ENCODE results near the gene FHIT.

DNA sequence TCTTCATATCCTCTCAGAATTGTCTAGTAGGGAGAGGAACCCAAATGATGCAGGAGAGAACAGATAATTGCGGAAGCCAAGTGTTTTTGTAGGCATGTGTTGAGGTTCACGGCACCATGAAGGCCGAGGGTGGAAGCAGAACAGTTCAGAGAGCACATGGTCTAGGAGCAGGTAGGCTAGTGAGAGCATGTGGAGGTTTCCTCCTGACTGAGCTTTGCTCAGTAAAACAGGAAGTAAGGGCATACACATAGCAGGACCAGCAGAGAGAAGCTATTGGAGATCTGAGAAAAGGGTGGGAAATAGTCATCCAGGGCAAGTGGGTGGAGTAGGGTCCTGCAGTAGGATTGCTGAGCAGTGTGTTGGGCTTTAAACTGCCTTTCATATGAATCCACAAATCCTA, 491.1 kb downstream of the FHIT start:
- TF ChIP-seq, protein P1, sequence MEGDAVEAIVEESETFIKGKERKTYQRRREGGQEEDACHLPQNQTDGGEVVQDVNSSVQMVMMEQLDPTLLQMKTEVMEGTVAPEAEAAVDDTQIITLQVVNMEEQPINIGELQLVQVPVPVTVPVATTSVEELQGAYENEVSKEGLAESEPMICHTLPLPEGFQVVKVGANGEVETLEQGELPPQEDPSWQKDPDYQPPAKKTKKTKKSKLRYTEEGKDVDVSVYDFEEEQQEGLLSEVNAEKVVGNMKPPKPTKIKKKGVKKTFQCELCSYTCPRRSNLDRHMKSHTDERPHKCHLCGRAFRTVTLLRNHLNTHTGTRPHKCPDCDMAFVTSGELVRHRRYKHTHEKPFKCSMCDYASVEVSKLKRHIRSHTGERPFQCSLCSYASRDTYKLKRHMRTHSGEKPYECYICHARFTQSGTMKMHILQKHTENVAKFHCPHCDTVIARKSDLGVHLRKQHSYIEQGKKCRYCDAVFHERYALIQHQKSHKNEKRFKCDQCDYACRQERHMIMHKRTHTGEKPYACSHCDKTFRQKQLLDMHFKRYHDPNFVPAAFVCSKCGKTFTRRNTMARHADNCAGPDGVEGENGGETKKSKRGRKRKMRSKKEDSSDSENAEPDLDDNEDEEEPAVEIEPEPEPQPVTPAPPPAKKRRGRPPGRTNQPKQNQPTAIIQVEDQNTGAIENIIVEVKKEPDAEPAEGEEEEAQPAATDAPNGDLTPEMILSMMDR (IDR thresholded peaks at IDR 0.05), result no peak
- TF ChIP-seq POLR2AphosphoS5 (IDR thresholded peaks at IDR 0.05) (no peak), POLR2A (IDR thresholded peaks at IDR 0.05) (no peak), EP300 (IDR thresholded peaks at IDR 0.05) (no peak)
